ENCODE measurements around the gene PAMR1. TPM values are rescaled to one million over a fixed set of nuclear protein-coding genes. Genes with fewer than 3 reads are reported as not detected.

Gene PAMR1
- total RNA-seq, 1 donor = 49.9 TPM

- Histone ChIP-seq H3K36me3 (ENCODE audit: insufficient read depth, low read length) (no peaks in the 10 kb centered on the region), H3K27ac (ENCODE audit: low read depth, low read length) (no peak overlapping the region), H3K4me3 (ENCODE audit: insufficient read depth, low read length) (no peak overlapping the region), H2AFZ (ENCODE audit: low read length) (no peak overlapping the region), H3K4me1 (ENCODE audit: insufficient read depth, low read length) (no peaks in the 10 kb centered on the region), H3K9me3 (ENCODE audit: low read depth, low read length) (no peaks in the 10 kb centered on the region), H3K4me2 (ENCODE audit: insufficient read depth, low read length) (no peak overlapping the region), H4K20me1 (ENCODE audit: insufficient read depth, low read length) (no peaks in the 10 kb centered on the region), H3K27me3 (ENCODE audit: insufficient read depth, low read length) (no peaks in the 10 kb centered on the region), H3K79me2 (ENCODE audit: insufficient read depth, low read length) (no peaks in the 10 kb centered on the region)
- no peak for DNase-seq (ENCODE audit: insufficient read length, low spot score, missing footprints)
- no peak for TF ChIP-seq CTCF (IDR thresholded peaks at IDR 0.05; ENCODE audit: extremely low read depth, low read depth, low read length)
Observed at GRCh38 chr11:35459489-35459888, 65.9 kb downstream of the PAMR1 start.

DNA sequence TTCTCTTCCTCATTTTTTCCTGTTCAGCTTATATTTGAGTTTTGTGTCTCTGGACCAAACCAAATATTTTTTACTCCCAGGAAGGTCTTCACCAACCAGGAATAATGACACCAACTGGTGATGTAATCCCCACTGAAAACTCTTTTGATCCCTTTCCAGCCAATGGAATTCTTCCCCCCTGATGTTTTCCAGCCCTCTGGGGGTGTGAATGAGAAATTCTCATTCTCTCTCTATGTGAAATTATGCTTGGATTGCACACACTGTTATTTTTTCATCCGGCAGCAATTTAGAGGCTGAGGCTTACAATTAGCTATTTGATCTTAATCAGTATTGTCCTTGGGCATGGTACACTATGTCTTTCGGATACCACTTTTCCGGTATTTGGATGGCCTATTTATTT lies 66.6 kb downstream of the PAMR1 start:
- no peak overlapping the region for H3K27ac ChIP-seq (ENCODE audit: low read depth, low read length)
- TF ChIP-seq CTCF (IDR thresholded peaks at IDR 0.05; ENCODE audit: extremely low read depth, low read depth, low read length) = no peak

GRCh38 chr11:35454362-35454761 lies 71.1 kb downstream of the PAMR1 start:
- DNase-seq (ENCODE audit: insufficient read length, low spot score, missing footprints) = no peak
- no peak for TF ChIP-seq CTCF (IDR thresholded peaks at IDR 0.05; ENCODE audit: extremely low read depth, low read depth, low read length)
- H2AFZ ChIP-seq (ENCODE audit: low read length) = no peak overlapping the region
- no peaks in the 10 kb centered on the region for H3K9me3 ChIP-seq (ENCODE audit: low read depth, low read length)
- H3K36me3 ChIP-seq (ENCODE audit: insufficient read depth, low read length) = no peaks in the 10 kb centered on the region
- H3K79me2 ChIP-seq (ENCODE audit: insufficient read depth, low read length) = no peaks in the 10 kb centered on the region
- H3K4me3 ChIP-seq (ENCODE audit: insufficient read depth, low read length) = no peak overlapping the region
- H3K4me1 ChIP-seq (ENCODE audit: insufficient read depth, low read length) = no peaks in the 10 kb centered on the region
- H3K27ac ChIP-seq (ENCODE audit: low read depth, low read length) = no peak overlapping the region
- no peak overlapping the region for H3K4me2 ChIP-seq (ENCODE audit: insufficient read depth, low read length)
- no peaks in the 10 kb centered on the region for H3K27me3 ChIP-seq (ENCODE audit: insufficient read depth, low read length)
- no peaks in the 10 kb centered on the region for H4K20me1 ChIP-seq (ENCODE audit: insufficient read depth, low read length)

More for the DNA sequence above, 66.6 kb downstream of the PAMR1 start:
- H3K9me3 ChIP-seq (ENCODE audit: low read depth, low read length) = no peaks in the 10 kb centered on the region
- DNase-seq (ENCODE audit: insufficient read length, low spot score, missing footprints) = no peak
- no peaks in the 10 kb centered on the region for H3K79me2 ChIP-seq (ENCODE audit: insufficient read depth, low read length)
- no peak overlapping the region for H2AFZ ChIP-seq (ENCODE audit: low read length)
- no peak overlapping the region for H3K4me2 ChIP-seq (ENCODE audit: insufficient read depth, low read length)
- H3K4me1 ChIP-seq (ENCODE audit: insufficient read depth, low read length) = no peaks in the 10 kb centered on the region
- H3K4me3 ChIP-seq (ENCODE audit: insufficient read depth, low read length) = no peak overlapping the region
- H4K20me1 ChIP-seq (ENCODE audit: insufficient read depth, low read length) = no peaks in the 10 kb centered on the region
- H3K27me3 ChIP-seq (ENCODE audit: insufficient read depth, low read length) = no peaks in the 10 kb centered on the region
- no peaks in the 10 kb centered on the region for H3K36me3 ChIP-seq (ENCODE audit: insufficient read depth, low read length)

DNA sequence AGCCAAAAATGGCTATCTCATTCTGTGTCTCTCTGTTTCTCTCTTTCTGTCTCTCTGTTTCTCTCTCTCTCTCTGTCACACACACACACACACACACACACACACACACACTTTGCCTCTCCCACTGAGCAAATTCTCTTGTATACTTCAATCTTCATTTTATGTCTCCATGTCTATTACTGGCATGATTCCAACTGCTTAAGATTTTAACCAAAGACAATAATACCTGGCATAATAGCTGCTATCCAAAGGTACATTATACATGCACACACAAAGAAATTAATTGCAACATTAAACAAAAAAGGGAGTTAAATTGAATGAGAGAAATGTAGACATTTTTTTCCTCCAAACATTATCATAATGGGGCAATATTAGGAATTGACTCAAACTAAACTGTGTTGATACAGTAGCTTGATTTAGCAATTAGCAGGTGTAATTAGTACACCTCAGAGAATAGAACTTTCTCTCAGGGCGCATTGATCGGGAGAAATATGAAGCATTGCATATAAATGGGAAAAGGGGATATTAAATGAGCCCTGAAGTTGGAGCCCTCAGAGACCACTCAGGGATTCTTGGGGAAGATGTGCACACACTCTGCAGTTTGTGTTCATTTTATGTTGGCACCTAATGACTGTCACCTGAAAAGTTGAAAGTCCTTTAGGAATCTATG lies 88.7 kb downstream of the PAMR1 start:
- Histone ChIP-seq H3K27ac (ENCODE audit: low read depth, low read length) (no peak overlapping the region), H3K4me1 (ENCODE audit: insufficient read depth, low read length) (no peaks in the 10 kb centered on the region), H2AFZ (ENCODE audit: low read length) (no peak overlapping the region), H3K27me3 (ENCODE audit: insufficient read depth, low read length) (peaks cover 5% of the 10 kb centered on the region), H3K79me2 (ENCODE audit: insufficient read depth, low read length) (no peaks in the 10 kb centered on the region), H3K36me3 (ENCODE audit: insufficient read depth, low read length) (peaks cover 6% of the 10 kb centered on the region), H3K4me3 (ENCODE audit: insufficient read depth, low read length) (no peak overlapping the region), H4K20me1 (ENCODE audit: insufficient read depth, low read length) (no peaks in the 10 kb centered on the region), H3K9me3 (ENCODE audit: low read depth, low read length) (no peaks in the 10 kb centered on the region), H3K4me2 (ENCODE audit: insufficient read depth, low read length) (no peak overlapping the region)
- no peak for DNase-seq (ENCODE audit: insufficient read length, low spot score, missing footprints)
- TF ChIP-seq CTCF (IDR thresholded peaks at IDR 0.05; ENCODE audit: extremely low read depth, low read depth, low read length) = no peak
